ENCODE results near the gene POLR2E. TPM values are rescaled to one million over a fixed set of nuclear protein-coding genes. Genes with fewer than 3 reads are reported as not detected.

Gene POLR2E
- total and polyA plus RNA-seq, 2 of the 13 experiments (the other 11 are each of a cell fraction or from before 2014, with no cell fraction given): 140 to 272 TPM

DNA sequence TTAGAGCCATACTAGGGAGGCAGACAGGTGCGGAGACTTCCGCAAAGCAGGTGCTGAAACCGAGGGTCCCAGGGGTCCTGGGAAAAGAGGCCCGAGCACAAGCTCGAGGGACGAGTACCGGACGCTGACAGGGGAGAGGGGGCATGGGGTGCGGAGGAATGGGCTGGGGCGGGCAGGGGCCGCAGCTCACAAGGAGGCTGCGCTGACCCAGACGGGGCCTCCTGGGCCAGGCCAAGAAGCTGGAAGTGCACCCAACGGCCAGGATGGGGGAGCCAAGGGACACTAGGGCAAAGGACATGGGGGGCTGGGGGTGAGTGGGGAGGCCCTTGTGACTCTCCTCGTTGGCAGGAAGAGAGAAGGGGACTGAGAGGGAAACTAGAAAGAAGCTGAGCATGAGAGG is 1.8 kb downstream of the POLR2E start:
- peak overlapping the region; percentile 91 to 99 (median 97) for H3K4me3 ChIP-seq (replicated peaks in 1 of 3; ENCODE audit: insufficient read depth in 1 of 3, low read depth in 2 of 3, low read length in 3 of 3)
- intact Hi-C loops (cut with micrococcal nuclease; ENCODE audit: unreplicated experiment) (no loop called here), in situ Hi-C loops (cut with HindIII; ENCODE audit: extremely low pct_ligation_motif_present, low pct_unique_long_range_greater_than_20kb) (no loop called here)
- ChIA-PET CTCF (ENCODE audit: low intra/inter-chr PET ratio, low total read pairs) (no interaction called here), POLR2A (interaction anchor here (0.7 to 2.6 kb wide), 9 partner anchors 8 to 67 kb away, joined by 3 to 9 read pairs (median 4); partner anchors contain the start of gene CNN2)
- H3K9ac ChIP-seq (ENCODE audit: insufficient read depth, low read depth, low read length): peak overlapping the region; percentile 92
- 85% methylated on average over 15 of the region's 15 CpGs for WGBS (ENCODE audit: low lambda C conversion rate)
- DNase-seq (ENCODE audit: low spot score): no peak
- no peak overlapping the region for H2AFZ ChIP-seq (ENCODE audit: low read length)
- peaks cover 37% of the 10 kb centered on the region for H3K4me1 ChIP-seq (ENCODE audit: insufficient read depth, low read length)
- no peak for ATAC-seq
- no peaks in the 10 kb centered on the region for H3K9me3 ChIP-seq (ENCODE audit: low read length)
- FAIRE-seq: no peak
- H3K79me2 ChIP-seq (ENCODE audit: insufficient read depth, low read length): peaks cover 30% of the 10 kb centered on the region
- peak overlapping the region; percentile 89 for H3K4me2 ChIP-seq (ENCODE audit: low read depth, low read length)
- peaks cover 12 to 32% of the 10 kb centered on the region in 2 experiments for H3K36me3 ChIP-seq (replicated peaks in 1 of 2; ENCODE audit: control insufficient read depth in 1 of 2, insufficient read depth in 2 of 2, low read length in 2 of 2)
- no peaks in the 10 kb centered on the region; a peak in 1 of 5 replicates for H3K27me3 ChIP-seq (ENCODE audit: control insufficient read depth in 1 of 2, insufficient read depth in 2 of 2, low read length in 2 of 2)
- H3K27ac ChIP-seq (ENCODE audit: extremely low read length, insufficient read depth, low read length): peak overlapping the region; percentile 57
- H4K20me1 ChIP-seq (ENCODE audit: insufficient read depth, low read length): peaks cover 16% of the 10 kb centered on the region
- no TSS peak for BruUV-seq (replicated peaks)
- TF ChIP-seq SATB2 (CRISPR knock-in tag; IDR thresholded peaks at IDR 0.05): no peak
- no peak for TF ChIP-seq ZNF10 (CRISPR knock-in tag; IDR thresholded peaks at IDR 0.05; ENCODE audit: borderline replicate concordance, low read depth)
- TF ChIP-seq ZNF3 (CRISPR knock-in tag; IDR thresholded peaks at IDR 0.05): no peak
- TF ChIP-seq POLR2A (IDR thresholded peaks at IDR 0.05; ENCODE audit: insufficient read depth in 1 of 2, low read depth in 2 of 2, low read length in 2 of 2): no peak
- TF ChIP-seq TARDBP (CRISPR knock-in tag; IDR thresholded peaks at IDR 0.05): no peak
- TF ChIP-seq ZNF552 (CRISPR knock-in tag; IDR thresholded peaks at IDR 0.05; ENCODE audit: borderline replicate concordance): no peak
- no peak for TF ChIP-seq KDM2A (CRISPR knock-in tag; IDR thresholded peaks at IDR 0.05; ENCODE audit: borderline replicate concordance, low read depth)
- TF ChIP-seq STAG1 (CRISPR knock-in tag; IDR thresholded peaks at IDR 0.05): no peak
- TF ChIP-seq, protein P1, sequence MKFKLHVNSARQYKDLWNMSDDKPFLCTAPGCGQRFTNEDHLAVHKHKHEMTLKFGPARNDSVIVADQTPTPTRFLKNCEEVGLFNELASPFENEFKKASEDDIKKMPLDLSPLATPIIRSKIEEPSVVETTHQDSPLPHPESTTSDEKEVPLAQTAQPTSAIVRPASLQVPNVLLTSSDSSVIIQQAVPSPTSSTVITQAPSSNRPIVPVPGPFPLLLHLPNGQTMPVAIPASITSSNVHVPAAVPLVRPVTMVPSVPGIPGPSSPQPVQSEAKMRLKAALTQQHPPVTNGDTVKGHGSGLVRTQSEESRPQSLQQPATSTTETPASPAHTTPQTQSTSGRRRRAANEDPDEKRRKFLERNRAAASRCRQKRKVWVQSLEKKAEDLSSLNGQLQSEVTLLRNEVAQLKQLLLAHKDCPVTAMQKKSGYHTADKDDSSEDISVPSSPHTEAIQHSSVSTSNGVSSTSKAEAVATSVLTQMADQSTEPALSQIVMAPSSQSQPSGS (CRISPR knock-in tag; IDR thresholded peaks at IDR 0.05): no peak
- TF ChIP-seq CCAR2 (optimal IDR thresholded peaks at IDR 0.05; ENCODE audit: low read depth, low read length): no peak
- no peak for TF ChIP-seq ZNF251 (CRISPR knock-in tag; IDR thresholded peaks at IDR 0.05)
- TF ChIP-seq, protein P2, sequence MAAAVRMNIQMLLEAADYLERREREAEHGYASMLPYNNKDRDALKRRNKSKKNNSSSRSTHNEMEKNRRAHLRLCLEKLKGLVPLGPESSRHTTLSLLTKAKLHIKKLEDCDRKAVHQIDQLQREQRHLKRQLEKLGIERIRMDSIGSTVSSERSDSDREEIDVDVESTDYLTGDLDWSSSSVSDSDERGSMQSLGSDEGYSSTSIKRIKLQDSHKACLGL (CRISPR knock-in tag; IDR thresholded peaks at IDR 0.05): peak; percentile 38; the same call in 1 of the 2 replicates
- TF ChIP-seq, protein P3, sequence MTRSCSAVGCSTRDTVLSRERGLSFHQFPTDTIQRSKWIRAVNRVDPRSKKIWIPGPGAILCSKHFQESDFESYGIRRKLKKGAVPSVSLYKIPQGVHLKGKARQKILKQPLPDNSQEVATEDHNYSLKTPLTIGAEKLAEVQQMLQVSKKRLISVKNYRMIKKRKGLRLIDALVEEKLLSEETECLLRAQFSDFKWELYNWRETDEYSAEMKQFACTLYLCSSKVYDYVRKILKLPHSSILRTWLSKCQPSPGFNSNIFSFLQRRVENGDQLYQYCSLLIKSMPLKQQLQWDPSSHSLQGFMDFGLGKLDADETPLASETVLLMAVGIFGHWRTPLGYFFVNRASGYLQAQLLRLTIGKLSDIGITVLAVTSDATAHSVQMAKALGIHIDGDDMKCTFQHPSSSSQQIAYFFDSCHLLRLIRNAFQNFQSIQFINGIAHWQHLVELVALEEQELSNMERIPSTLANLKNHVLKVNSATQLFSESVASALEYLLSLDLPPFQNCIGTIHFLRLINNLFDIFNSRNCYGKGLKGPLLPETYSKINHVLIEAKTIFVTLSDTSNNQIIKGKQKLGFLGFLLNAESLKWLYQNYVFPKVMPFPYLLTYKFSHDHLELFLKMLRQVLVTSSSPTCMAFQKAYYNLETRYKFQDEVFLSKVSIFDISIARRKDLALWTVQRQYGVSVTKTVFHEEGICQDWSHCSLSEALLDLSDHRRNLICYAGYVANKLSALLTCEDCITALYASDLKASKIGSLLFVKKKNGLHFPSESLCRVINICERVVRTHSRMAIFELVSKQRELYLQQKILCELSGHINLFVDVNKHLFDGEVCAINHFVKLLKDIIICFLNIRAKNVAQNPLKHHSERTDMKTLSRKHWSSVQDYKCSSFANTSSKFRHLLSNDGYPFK (CRISPR knock-in tag; IDR thresholded peaks at IDR 0.05; ENCODE audit: borderline replicate concordance): peak; percentile 5; the same call in 1 of the 2 replicates
- TF ChIP-seq MED13 (CRISPR knock-in tag; IDR thresholded peaks at IDR 0.05): no peak
- TF ChIP-seq ZNF333 (CRISPR knock-in tag; IDR thresholded peaks at IDR 0.05; ENCODE audit: borderline replicate concordance): no peak
- TF ChIP-seq CBFB (CRISPR knock-in tag; IDR thresholded peaks at IDR 0.05): no peak
- no peak for TF ChIP-seq ZNF615 (CRISPR knock-in tag; IDR thresholded peaks at IDR 0.05; ENCODE audit: borderline replicate concordance)
- peak; percentile 5; the same call in 1 of the 2 replicates for TF ChIP-seq PHF8 (CRISPR knock-in tag; IDR thresholded peaks at IDR 0.05)
- 0 out of 2 replicates have a peak, but pooled peaks have one; percentile 28 for TF ChIP-seq ZNF235 (CRISPR knock-in tag; IDR thresholded peaks at IDR 0.05; ENCODE audit: borderline replicate concordance)
- no peak for TF ChIP-seq ZNF674 (CRISPR knock-in tag; IDR thresholded peaks at IDR 0.05; ENCODE audit: low read depth)
- TF ChIP-seq, protein P4, sequence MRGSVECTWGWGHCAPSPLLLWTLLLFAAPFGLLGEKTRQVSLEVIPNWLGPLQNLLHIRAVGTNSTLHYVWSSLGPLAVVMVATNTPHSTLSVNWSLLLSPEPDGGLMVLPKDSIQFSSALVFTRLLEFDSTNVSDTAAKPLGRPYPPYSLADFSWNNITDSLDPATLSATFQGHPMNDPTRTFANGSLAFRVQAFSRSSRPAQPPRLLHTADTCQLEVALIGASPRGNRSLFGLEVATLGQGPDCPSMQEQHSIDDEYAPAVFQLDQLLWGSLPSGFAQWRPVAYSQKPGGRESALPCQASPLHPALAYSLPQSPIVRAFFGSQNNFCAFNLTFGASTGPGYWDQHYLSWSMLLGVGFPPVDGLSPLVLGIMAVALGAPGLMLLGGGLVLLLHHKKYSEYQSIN (CRISPR knock-in tag; IDR thresholded peaks at IDR 0.05; ENCODE audit: borderline replicate concordance): no peak
